Natural killer cell (primary cell): ENCODE results near the gene NWD2. TPM values are rescaled to one million over a fixed set of nuclear protein-coding genes. Genes with fewer than 3 reads are reported as not detected.

Experiments used
- ATAC-seq, 3 donors: fragments of 150-1000 bp in 2 of 3; fragments of 200-7000 bp in 1 of 3; cut with Tn5 transposase; 1 replicate in 1 of 3; 2 replicates in 2 of 3; pipeline ENCODE4 v1.10.0; 2021; ENCODE audit warnings: mild to moderate bottlenecking in 2 of 3, moderate library complexity in 2 of 3
- DNase-seq, 2 donors: peaks; one replicate each; pipeline versions ENCODE4 v3.0.0 to v3.0.0-alpha.2; 2013 to 2021; ENCODE audit warnings: mixed read lengths in 1 of 2
- H3K27ac ChIP-seq: one replicate; pipeline ENCODE4 v1.5.1; 2013; ENCODE audit warnings: mild to moderate bottlenecking, low read length
- H3K27me3 ChIP-seq: one replicate; pipeline ENCODE4 v1.6.1; 2013; ENCODE audit warnings: low read length; ENCODE audit not compliant: control insufficient read depth, insufficient read depth
- H3K36me3 ChIP-seq: one replicate; pipeline ENCODE4 v1.6.1; 2013; ENCODE audit warnings: low read length; ENCODE audit not compliant: control insufficient read depth, insufficient read depth
- H3K4me1 ChIP-seq: one replicate; pipeline ENCODE4 v1.6.1; 2013; ENCODE audit warnings: low read length; ENCODE audit not compliant: control insufficient read depth, insufficient read depth
- H3K4me3 ChIP-seq: one replicate; pipeline ENCODE4 v1.5.1; 2013; ENCODE audit warnings: low read length
- H3K9me3 ChIP-seq: one replicate; pipeline ENCODE4 v1.6.1; 2013; ENCODE audit warnings: low read length; ENCODE audit not compliant: control insufficient read depth, insufficient read depth
- H3K27ac Mint-ChIP-seq, 2 donors: one replicate each; pipeline ENCODE4 v1.8.0; 2022; ENCODE audit warnings: mild to moderate bottlenecking in 2 of 2, mixed read lengths in 2 of 2, moderate library complexity in 1 of 2
- H3K27me3 Mint-ChIP-seq, 2 donors: one replicate each; pipeline ENCODE4 v1.8.0; 2022; ENCODE audit warnings: low read depth in 2 of 2, mixed read lengths in 2 of 2
- H3K36me3 Mint-ChIP-seq: one replicate; pipeline ENCODE4 v1.8.0; 2022; ENCODE audit warnings: mixed read lengths
- H3K4me1 Mint-ChIP-seq, 2 donors: one replicate each; pipeline ENCODE4 v1.8.0; 2022; ENCODE audit warnings: mixed read lengths in 2 of 2
- H3K4me3 Mint-ChIP-seq: one replicate; pipeline ENCODE4 v1.8.0; 2022; ENCODE audit warnings: mild to moderate bottlenecking, moderate library complexity, mixed read lengths
- H3K9me3 Mint-ChIP-seq, 2 donors: one replicate each; pipeline ENCODE4 v1.8.0; 2022; ENCODE audit warnings: mixed read lengths in 2 of 2
- CTCF ChIP-seq: fragments of 200-600 bp; IDR thresholded peaks from one replicate; pipeline ENCODE4 v1.8.0; 2022; ENCODE audit warnings: antibody characterized with exemption
- WGBS: methylation state at CpG from one replicate; pipeline ENCODE4 v1.1.7; 2013; ENCODE audit warnings: missing lambda C conversion rate; ENCODE audit not compliant: insufficient coverage; 5-methylcytosine and 5-hydroxymethylcytosine counted together
- intact Hi-C: fragments of 100-400 bp; cut with micrococcal nuclease; formaldehyde crosslinking; loops from one replicate; pipeline ENCODE4 v1.14.2; 2022
- total RNA-seq, 4 donors: library from RNA; stranded (reverse); fragments of 120-200 nt in 1 of 4; gene quantifications; one replicate each; pipeline versions ENCODE4 v1.2.3 to v1.2.4, GENCODE V29; 2013 to 2022

NWD2 gene
- total RNA-seq, 3 donors from 2014 or later (not counting 1 experiment from before 2014, with no cell fraction given): not detected

- WGBS: 92% methylated on average over 8 of the region's 8 CpGs
- peaks cover 10 to 22% of the 10 kb centered on the region in 2 donors for H3K27me3 Mint-ChIP-seq
- no peaks in the 10 kb centered on the region for H3K9me3 Mint-ChIP-seq
Measured at GRCh38 chr4:37446016-37446415, 201.5 kb downstream of the NWD2 start.

GRCh38 chr4:37447886-37448285 is 203.3 kb downstream of the NWD2 start:
- intact Hi-C loops: no loop called here
- H3K36me3 ChIP-seq: no peaks in the 10 kb centered on the region
- WGBS: 88% methylated on average over 1 of the region's 3 CpGs
- no peaks in the 10 kb centered on the region for H3K27me3 ChIP-seq
- no peaks in the 10 kb centered on the region for H3K9me3 Mint-ChIP-seq
- no peaks in the 10 kb centered on the region for H3K9me3 ChIP-seq
- ATAC-seq (no peak), DNase-seq (no peak)
- TF ChIP-seq CTCF: no peak
- H3K27ac Mint-ChIP-seq: no peak overlapping the region
- H3K4me3 ChIP-seq: no peak overlapping the region
- no peak overlapping the region for H3K4me3 Mint-ChIP-seq
- no peaks in the 10 kb centered on the region for H3K36me3 Mint-ChIP-seq
- H3K4me1 ChIP-seq: no peaks in the 10 kb centered on the region
- no peaks in the 10 kb centered on the region for H3K4me1 Mint-ChIP-seq
- peaks cover 16 to 34% of the 10 kb centered on the region in 2 donors for H3K27me3 Mint-ChIP-seq
- H3K27ac ChIP-seq: no peak overlapping the region

More at GRCh38 chr4:37446016-37446415, 201.5 kb downstream of the NWD2 start:
- intact Hi-C loops: no loop called here
- Histone ChIP-seq H3K27ac (no peak overlapping the region), H3K27me3 (no peaks in the 10 kb centered on the region), H3K4me1 (no peaks in the 10 kb centered on the region), H3K9me3 (no peaks in the 10 kb centered on the region), H3K4me3 (no peak overlapping the region), H3K36me3 (no peaks in the 10 kb centered on the region)
- Mint-ChIP-seq H3K27ac (no peak overlapping the region), H3K4me3 (no peak overlapping the region), H3K36me3 (no peaks in the 10 kb centered on the region), H3K4me1 (no peaks in the 10 kb centered on the region)
- no peak for TF ChIP-seq CTCF
- ATAC-seq (no peak), DNase-seq (no peak)

DNA sequence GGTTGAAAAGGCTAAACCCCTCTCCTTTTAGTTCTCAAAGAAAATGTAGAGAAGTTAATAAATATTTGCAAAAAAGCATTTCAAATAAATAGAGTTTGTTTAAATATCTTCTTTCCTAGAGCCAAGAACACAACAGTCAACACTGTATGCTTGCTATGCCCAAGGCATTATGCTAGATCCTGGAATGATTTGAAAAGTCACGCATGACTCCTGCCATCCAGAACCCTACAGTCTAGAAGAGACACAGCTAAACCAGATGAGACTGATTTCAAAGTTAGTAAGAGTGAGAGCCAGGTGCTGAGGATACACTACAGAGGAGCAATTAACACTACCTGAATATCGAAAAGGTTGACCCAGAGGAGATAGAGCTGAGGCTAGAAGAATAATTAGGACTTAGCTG is 205.8 kb downstream of the NWD2 start:
- peaks cover 14% of the 10 kb centered on the region for H3K27me3 ChIP-seq
- Mint-ChIP-seq H3K4me3 (no peak overlapping the region), H3K4me1 (peaks cover 0 to 6% of the 10 kb centered on the region in 2 donors), H3K27me3 (peaks cover 24 to 47% of the 10 kb centered on the region in 2 donors), H3K9me3 (no peaks in the 10 kb centered on the region), H3K27ac (no peak overlapping the region), H3K36me3 (no peaks in the 10 kb centered on the region)
- no peak for TF ChIP-seq CTCF
- H3K4me3 ChIP-seq: no peak overlapping the region
- H3K36me3 ChIP-seq: no peaks in the 10 kb centered on the region
- 95% methylated on average over 2 of the region's 2 CpGs for WGBS
- H3K9me3 ChIP-seq: no peaks in the 10 kb centered on the region
- DNase-seq (no peak), ATAC-seq (no peak)
- intact Hi-C loops: no loop called here
- peaks cover 10% of the 10 kb centered on the region for H3K4me1 ChIP-seq
- H3K27ac ChIP-seq: no peak overlapping the region

GRCh38 chr4:37450911-37451310 is 206.4 kb downstream of the NWD2 start:
- intact Hi-C loops: no loop called here
- Mint-ChIP-seq H3K9me3 (no peaks in the 10 kb centered on the region), H3K27ac (no peak overlapping the region), H3K36me3 (no peaks in the 10 kb centered on the region), H3K4me1 (peaks cover 0 to 6% of the 10 kb centered on the region in 2 donors), H3K4me3 (no peak overlapping the region), H3K27me3 (peaks cover 30 to 48% of the 10 kb centered on the region in 2 donors)
- ATAC-seq: no peak
- no peaks in the 10 kb centered on the region for H3K36me3 ChIP-seq
- H3K9me3 ChIP-seq: no peaks in the 10 kb centered on the region
- TF ChIP-seq CTCF: no peak
- DNase-seq: no peak
- no peak overlapping the region for H3K4me3 ChIP-seq
- H3K27me3 ChIP-seq: peaks cover 20% of the 10 kb centered on the region
- no peak overlapping the region for H3K27ac ChIP-seq
- 100% methylated on average over 1 of the region's 1 CpG for WGBS
- peaks cover 10% of the 10 kb centered on the region for H3K4me1 ChIP-seq
